PC-3 (cell line): ENCODE data around the gene OSCAR. TPM values are rescaled to one million over a fixed set of nuclear protein-coding genes. Genes with fewer than 3 reads are reported as not detected.

ENCODE experiments used
- ATAC-seq: fragments of 200-7000 bp; cut with Tn5 transposase; 2 replicates; pipeline ENCODE4 v1.9.1; 2020; ENCODE audit warnings: mild to moderate bottlenecking, moderate library complexity
- BruUV-seq: library from RNA; stranded (reverse); fragments of 400-500 nt; replicated peaks from 2 replicates; lab custom pipeline; 2021; lab: Mats Ljungman, UMichigan
- CTCF ChIA-PET: fragments of 300-600 bp; sonication (Branson Sonifier 250); formaldehyde crosslinking; loops from one replicate; lab custom pipeline; 2022; ENCODE audit warnings: antibody characterized with exemption; lab: Charles Lee
- POLR2A ChIA-PET: fragments of 300-600 bp; sonication (Branson Sonifier 250); formaldehyde crosslinking; loops from one replicate; lab custom pipeline; 2022; ENCODE audit warnings: antibody characterized with exemption; ENCODE audit not compliant: unreplicated experiment; lab: Charles Lee
- DNase-seq: peaks from one replicate; pipeline ENCODE4 v3.0.0-alpha.2; 2015
- H2AFZ ChIP-seq: fragments of 300-600 bp; sonication (generic); 2 replicates; pipeline ENCODE4 v1.6.0; 2016; ENCODE audit warnings: antibody characterized with exemption, low read length
- H3F3A ChIP-seq: fragments of 300-600 bp; sonication (generic); one replicate; pipeline ENCODE4 v1.6.0; 2017; ENCODE audit warnings: antibody characterized with exemption, low read length, control low read depth, mild to moderate bottlenecking; ENCODE audit not compliant: unreplicated experiment
- H3K27ac ChIP-seq: fragments of 300-600 bp; sonication (generic); 2 replicates; pipeline ENCODE4 v1.5.1; 2016; ENCODE audit warnings: mild to moderate bottlenecking, low read length
- H3K27me3 ChIP-seq: fragments of 300-600 bp; sonication (generic); 2 replicates; pipeline ENCODE4 v1.6.1; 2016; ENCODE audit warnings: low read length, mixed read lengths
- H3K36me3 ChIP-seq: fragments of 300-600 bp; sonication (generic); 2 replicates; pipeline ENCODE4 v1.6.1; 2016; ENCODE audit warnings: low read depth, mixed run types, low read length, mixed read lengths
- H3K4me1 ChIP-seq: fragments of 300-600 bp; sonication (generic); 2 replicates; pipeline ENCODE4 v1.5.1; 2016; ENCODE audit warnings: low read length; ENCODE audit not compliant: insufficient read depth
- H3K4me2 ChIP-seq: fragments of 300-600 bp; sonication (generic); 2 replicates; pipeline ENCODE4 v1.6.0; 2016; ENCODE audit warnings: low read length
- H3K4me3 ChIP-seq: fragments of 300-600 bp; sonication (generic); 2 replicates; pipeline ENCODE4 v1.5.1; 2016; ENCODE audit warnings: mild to moderate bottlenecking, low read length, mixed read lengths
- H3K79me2 ChIP-seq: fragments of 300-600 bp; sonication (generic); 2 replicates; pipeline ENCODE4 v1.6.1; 2017; ENCODE audit warnings: low read length, mixed read lengths
- H3K9ac ChIP-seq: fragments of 300-600 bp; sonication (generic); 2 replicates; pipeline ENCODE4 v1.6.0; 2016; ENCODE audit warnings: mild to moderate bottlenecking, low read length
- H3K9me2 ChIP-seq: fragments of 300-600 bp; sonication (generic); replicated peaks from 2 replicates; pipeline ENCODE4 v1.6.1; 2016; ENCODE audit warnings: mixed run types, low read length, mixed read lengths
- H3K9me3 ChIP-seq: fragments of 300-600 bp; sonication (generic); 2 replicates; pipeline ENCODE4 v1.6.1; 2016; ENCODE audit warnings: low read length, mixed read lengths
- H4K20me1 ChIP-seq: fragments of 300-600 bp; sonication (generic); 2 replicates; pipeline ENCODE4 v1.6.1; 2016; ENCODE audit warnings: low read length, mixed read lengths
- CTCF ChIP-seq: fragments of 300-600 bp; sonication (generic); conservative IDR thresholded peaks from 2 replicates; pipeline ENCODE4 v1.5.1; 2017; ENCODE audit warnings: antibody characterized with exemption, low read depth, mild to moderate bottlenecking, low read length
- EZH2 ChIP-seq: fragments of 300-600 bp; sonication (generic); IDR thresholded peaks from one replicate; pipeline ENCODE4 v1.6.1; 2017; ENCODE audit warnings: antibody characterized with exemption, mild to moderate bottlenecking, low read length; ENCODE audit not compliant: unreplicated experiment
- EZH2phosphoT487 ChIP-seq: fragments of 300-600 bp; sonication (generic); IDR thresholded peaks from 2 replicates; pipeline ENCODE4 v1.6.1; 2018; ENCODE audit warnings: mild to moderate bottlenecking, antibody characterized with exemption, low read length, borderline replicate concordance
- intact Hi-C: fragments of 100-400 bp; cut with micrococcal nuclease; formaldehyde crosslinking; loops from 2 replicates; pipeline ENCODE4 v1.9.0; 2023
- total RNA-seq: library from RNA; depleted of rRNA; stranded (reverse); fragments of >200 nt; gene quantifications from 2 replicates; pipeline ENCODE4 v1.2.3, GENCODE V29; 2014

Gene OSCAR
- total RNA-seq, 1 experiment from 2014 or later = not detected

- Histone ChIP-seq H3K79me2 (no peaks in the 10 kb centered on the region), H2AFZ (no peak overlapping the region), H4K20me1 (no peaks in the 10 kb centered on the region), H3F3A (no peaks in the 10 kb centered on the region), H3K4me1 (no peaks in the 10 kb centered on the region), H3K27ac (no peak overlapping the region), H3K36me3 (peaks cover 50% of the 10 kb centered on the region), H3K27me3 (no peaks in the 10 kb centered on the region), H3K4me3 (no peak overlapping the region), H3K9ac (no peak overlapping the region), H3K9me2 (no peaks in the 10 kb centered on the region), H3K9me3 (no peaks in the 10 kb centered on the region), H3K4me2 (no peak overlapping the region)
- intact Hi-C loops = no loop called here
- TF ChIP-seq EZH2phosphoT487 (no peak), EZH2 (no peak), CTCF (no peak)
- CTCF ChIA-PET = no interaction called here
- BruUV-seq = no TSS peak
- POLR2A ChIA-PET = interaction anchor here (0.5 kb wide), 1 partner anchor 36 kb away, joined by 11 read pairs; no protein-coding TSS in a partner anchor
- ATAC-seq = no peak
- DNase-seq = no peak
Observed at GRCh38 chr19:54128796-54129616, 28.4 kb upstream of the OSCAR start.

GRCh38 chr19:54128441-54128725 is 27.8 kb upstream of the OSCAR start:
- Histone ChIP-seq H3K4me3 (no peak overlapping the region), H3K4me1 (no peaks in the 10 kb centered on the region), H3K36me3 (peaks cover 56% of the 10 kb centered on the region), H3K9ac (no peak overlapping the region), H3K4me2 (no peak overlapping the region), H3K79me2 (no peaks in the 10 kb centered on the region), H3K27me3 (no peaks in the 10 kb centered on the region), H4K20me1 (no peaks in the 10 kb centered on the region), H2AFZ (no peak overlapping the region), H3K27ac (no peak overlapping the region), H3K9me3 (no peaks in the 10 kb centered on the region), H3K9me2 (no peaks in the 10 kb centered on the region), H3F3A (no peaks in the 10 kb centered on the region)
- intact Hi-C loops = no loop called here
- ChIA-PET POLR2A (no interaction called here), CTCF (no interaction called here)
- no TSS peak for BruUV-seq
- DNase-seq (no peak), ATAC-seq (no peak)
- TF ChIP-seq CTCF = no peak
- no peak for TF ChIP-seq EZH2phosphoT487
- TF ChIP-seq EZH2 = no peak
